H1 (cell line): Measurements from ENCODE around the gene PIAS4. TPM values are rescaled to one million over a fixed set of nuclear protein-coding genes. Genes with fewer than 3 reads are reported as not detected.

Source experiments
- CTCF ChIA-PET: fragments of 300-600 bp; sonication (Branson Sonifier 250); formaldehyde crosslinking; loops from one replicate; lab custom pipeline; 2021; ENCODE audit not compliant: partially characterized antibody; lab: Charles Lee
- POLR2A ChIA-PET: fragments of 300-600 bp; sonication (Branson Sonifier 250); formaldehyde crosslinking; loops from one replicate; lab custom pipeline; 2021; ENCODE audit warnings: inconsistent platforms; ENCODE audit not compliant: partially characterized antibody; lab: Charles Lee
- DNase-seq, 2 experiments: peaks; one replicate each; pipeline versions ENCODE4 v3.0.0 to v3.0.0-alpha.2; 2010 to 2022; ENCODE audit warnings: low spot score in 2 of 2, low read depth in 1 of 2, mixed read lengths in 1 of 2
- FAIRE-seq: peaks from 2 replicates; lab custom pipeline; 2011; peaks lifted over from hg19 to GRCh38; lab: Jason Lieb, UNC
- H2AFZ ChIP-seq: 2 replicates; pipeline ENCODE4 v1.8.1; 2012; ENCODE audit warnings: low read length, inconsistent platforms
- H2AK5ac ChIP-seq: 2 replicates; pipeline ENCODE4 v1.6.1; 2013; ENCODE audit warnings: low read depth, low read length
- H2BK120ac ChIP-seq: replicated peaks from 2 replicates; pipeline ENCODE3; 2013; ENCODE audit warnings: low read depth, low read length, inconsistent platforms
- H2BK12ac ChIP-seq: 2 replicates; pipeline ENCODE4 v1.6.1; 2013; ENCODE audit warnings: low read depth, low read length
- H2BK15ac ChIP-seq: 2 replicates; pipeline ENCODE4 v1.6.1; 2013; ENCODE audit warnings: low read length
- H2BK20ac ChIP-seq: 2 replicates; pipeline ENCODE4 v1.6.1; 2013; ENCODE audit warnings: low read length
- H2BK5ac ChIP-seq: 2 replicates; pipeline ENCODE4 v1.6.1; 2013; ENCODE audit warnings: low read depth, low read length
- H3K14ac ChIP-seq: 2 replicates; pipeline ENCODE4 v1.6.1; 2013; ENCODE audit warnings: inconsistent platforms; ENCODE audit not compliant: insufficient read length
- H3K18ac ChIP-seq: 2 replicates; pipeline ENCODE4 v1.6.1; 2013; ENCODE audit warnings: low read length; ENCODE audit errors: extremely low read depth
- H3K23ac ChIP-seq: 2 replicates; pipeline ENCODE4 v1.6.1; 2013; ENCODE audit warnings: inconsistent platforms; ENCODE audit not compliant: insufficient read length
- H3K23me2 ChIP-seq: 2 replicates; pipeline ENCODE4 v1.6.1; 2013; ENCODE audit warnings: low read depth, low read length
- H3K27ac ChIP-seq: 2 replicates; pipeline ENCODE4 v1.6.1; 2011; ENCODE audit warnings: low read depth, low read length, inconsistent platforms
- H3K27me3 ChIP-seq, 4 experiments: replicated peaks in 1 of 4; 1 replicate in 1 of 4; 2 replicates in 3 of 4; pipeline versions ENCODE4 v1.6.1 to v1.8.1; 2011 to 2013; ENCODE audit warnings: low read length in 3 of 4, mild to moderate bottlenecking in 3 of 4, inconsistent platforms in 2 of 4, mixed read lengths in 2 of 4, moderate library complexity in 1 of 4; ENCODE audit not compliant: control insufficient read depth in 3 of 4, insufficient read depth in 3 of 4; ENCODE audit errors: extremely low read depth in 1 of 4
- H3K36me3 ChIP-seq, 4 experiments: 2 replicates each; pipeline versions ENCODE4 v1.6.1 to v1.8.1; 2011 to 2013; ENCODE audit warnings: mild to moderate bottlenecking in 4 of 4, low read length in 3 of 4, moderate library complexity in 2 of 4, control low read depth in 1 of 4, inconsistent platforms in 1 of 4; ENCODE audit not compliant: insufficient read depth in 4 of 4, control insufficient read depth in 2 of 4
- H3K4ac ChIP-seq: replicated peaks from 2 replicates; pipeline ENCODE3; 2013; ENCODE audit warnings: low read length, low read depth, mixed read lengths, inconsistent platforms; ENCODE audit not compliant: insufficient read length
- H3K4me1 ChIP-seq, 4 experiments: replicated peaks in 1 of 4; 1 replicate in 1 of 4; 2 replicates in 3 of 4; pipeline versions ENCODE4 v1.6.1 to v1.8.1; 2011 to 2013; ENCODE audit warnings: low read length in 3 of 4, inconsistent platforms in 2 of 4, mixed read lengths in 1 of 4; ENCODE audit not compliant: insufficient read depth in 4 of 4, control insufficient read depth in 3 of 4
- H3K4me2 ChIP-seq, 2 experiments: 2 replicates each; pipeline versions ENCODE4 v1.6.1 to v1.8.1; 2011 to 2013; ENCODE audit warnings: low read depth in 2 of 2, low read length in 2 of 2, control low read depth in 1 of 2, inconsistent platforms in 1 of 2, mild to moderate bottlenecking in 1 of 2; ENCODE audit not compliant: insufficient read depth in 1 of 2
- H3K4me3 ChIP-seq, 4 experiments: fragments of 200-600, 300-600 bp in 1 of 4; sonication (generic), shearing (Covaris generic), sonication (Bioruptor Twin) in 1 of 4; 2 replicates each; pipeline versions ENCODE4 v1.5.1 to v1.8.1; 2011 to 2016; ENCODE audit warnings: low read length in 4 of 4, low read depth in 3 of 4, control low read depth in 2 of 4, inconsistent platforms in 2 of 4, mild to moderate bottlenecking in 2 of 4, mixed read lengths in 1 of 4, moderate library complexity in 1 of 4; ENCODE audit not compliant: insufficient read depth in 2 of 4; ENCODE audit errors: extremely low read depth in 1 of 4
- H3K56ac ChIP-seq: replicated peaks from 2 replicates; pipeline ENCODE3; 2013; ENCODE audit warnings: low read depth, mild to moderate bottlenecking, mixed read lengths, low read length, inconsistent platforms; ENCODE audit not compliant: insufficient read length
- H3K79me1 ChIP-seq: 2 replicates; pipeline ENCODE4 v1.6.1; 2013; ENCODE audit warnings: low read depth, low read length, control low read depth
- H3K79me2 ChIP-seq, 2 experiments: 2 replicates each; pipeline versions ENCODE4 v1.6.1 to v1.8.1; 2012 to 2013; ENCODE audit warnings: low read length in 2 of 2, mild to moderate bottlenecking in 2 of 2, inconsistent platforms in 1 of 2; ENCODE audit not compliant: insufficient read depth in 2 of 2, control insufficient read depth in 1 of 2
- H3K9ac ChIP-seq, 4 experiments: replicated peaks in 1 of 4; 1 replicate in 1 of 4; 2 replicates in 3 of 4; pipeline versions ENCODE4 v1.6.1 to v1.8.1; 2011 to 2013; ENCODE audit warnings: low read depth in 3 of 4, low read length in 3 of 4, control low read depth in 2 of 4, mild to moderate bottlenecking in 2 of 4, moderate library complexity in 2 of 4, inconsistent platforms in 1 of 4; ENCODE audit errors: extremely low read depth in 1 of 4
- H3K9me3 ChIP-seq, 2 experiments: 2 replicates each; pipeline versions ENCODE4 v1.6.1 to v1.8.1; 2012 to 2013; ENCODE audit warnings: mild to moderate bottlenecking in 2 of 2, moderate library complexity in 2 of 2, control low read depth in 1 of 2, inconsistent platforms in 1 of 2, low read depth in 1 of 2, low read length in 1 of 2, mixed read lengths in 1 of 2; ENCODE audit not compliant: insufficient read depth in 2 of 2
- H4K20me1 ChIP-seq, 2 experiments: replicated peaks in 1 of 2; 2 replicates each; pipeline versions ENCODE3 to v1.8.1; 2011 to 2013; ENCODE audit warnings: inconsistent platforms in 2 of 2, low read length in 2 of 2, mild to moderate bottlenecking in 1 of 2; ENCODE audit not compliant: insufficient read depth in 2 of 2, control insufficient read depth in 1 of 2
- H4K5ac ChIP-seq: 2 replicates; pipeline ENCODE4 v1.6.1; 2013; ENCODE audit warnings: low read length, low read depth, mixed read lengths, inconsistent platforms; ENCODE audit not compliant: insufficient read length
- H4K8ac ChIP-seq: 2 replicates; pipeline ENCODE4 v1.8.0; 2013; ENCODE audit warnings: mild to moderate bottlenecking, moderate library complexity, low read length, inconsistent platforms; ENCODE audit not compliant: insufficient read depth; ENCODE audit errors: extremely low read depth
- H4K91ac ChIP-seq: replicated peaks from 2 replicates; pipeline ENCODE3; 2013; ENCODE audit warnings: low read length, mixed read lengths, inconsistent platforms; ENCODE audit not compliant: insufficient read length
- CHD2 ChIP-seq: IDR thresholded peaks from 2 replicates; pipeline ENCODE4 v1.6.1; 2012; ENCODE audit warnings: low read length, improper control_type of control experiment
- POLR2A ChIP-seq, 2 experiments: IDR thresholded peaks; 1 replicate in 1 of 2; 2 replicates in 1 of 2; pipeline ENCODE4 v1.6.1; 2011; ENCODE audit warnings: low read depth in 2 of 2, low read length in 2 of 2, mild to moderate bottlenecking in 2 of 2; ENCODE audit errors: control extremely low read depth in 1 of 2
- WGBS, 2 experiments: shearing (Covaris generic) in 1 of 2; methylation state at CpG; one replicate each; pipeline versions ENCODE4 v1.1.6 to v1.1.7; 2013 to 2015; ENCODE audit warnings: low lambda C conversion rate in 2 of 2, mixed read lengths in 2 of 2, inconsistent platforms in 1 of 2, low coverage in 1 of 2, missing lambda C conversion rate in 1 of 2; ENCODE audit not compliant: insufficient replicate concordance in 2 of 2, insufficient coverage in 1 of 2, insufficient read length in 1 of 2; ENCODE audit errors: extremely low coverage in 1 of 2, missing lambda C conversion rate in 1 of 2; 5-methylcytosine and 5-hydroxymethylcytosine counted together
- polyA plus RNA-seq, 7 experiments: library from polyadenylated mRNA; depleted of rRNA in 3 of 7; stranded (reverse) in 5 of 7; unstranded in 2 of 7; fragments of >200 nt in 5 of 7; fragments of 200-250 nt in 2 of 7; gene quantifications; 1 replicate in 5 of 7; 2 replicates in 1 of 7; 4 replicates in 1 of 7; pipeline versions ENCODE4 v1.2.1 to v1.2.3, GENCODE V29; 2011 to 2013; ENCODE audit warnings: missing spikeins in 2 of 7, mixed read lengths in 2 of 7
- total RNA-seq: library from RNA; stranded (reverse); fragmentation: NEBNext Ultra II Directional; extraction: Animal tissue kit (Norgen Biotek cat#: 25700); gene quantifications from 2 replicates; pipeline ENCODE4 v1.2.1, GENCODE V29; 2021

Gene PIAS4
- total and polyA plus RNA-seq, 2 of the 8 experiments (the other 6 are each of a cell fraction or from before 2014, with no cell fraction given), result 30.2 to 51.4 TPM

GRCh38 chr19:3984584-3984907, 23.0 kb upstream of the PIAS4 start:
- Histone ChIP-seq H2BK20ac (no peak overlapping the region), H3K23ac (no peak overlapping the region), H3K14ac (peak overlapping the region; percentile 99), H4K20me1 (peaks cover 53 to 54% of the 10 kb centered on the region in 2 experiments), H3K23me2 (peaks cover 8% of the 10 kb centered on the region), H4K8ac (peak overlapping the region; percentile 99; the same call in 1 of the 2 replicates), H2AK5ac (peak overlapping the region; percentile 82; the same call in 1 of the 2 replicates), H2BK15ac (no peak overlapping the region), H3K79me2 (peaks cover 19 to 58% of the 10 kb centered on the region in 2 experiments), H3K4me3 (peak overlapping the region; percentile 79 to 99 (median 98)), H3K36me3 (peaks cover 45 to 51% (median 47%) of the 10 kb centered on the region in 4 experiments), H3K9me3 (no peaks in the 10 kb centered on the region), H3K79me1 (peaks cover 16% of the 10 kb centered on the region), H2AFZ (no peak overlapping the region), H3K4ac (peak overlapping the region; percentile 27), H2BK12ac (no peak overlapping the region; the same call in 1 of the 2 replicates), H4K5ac (no peak overlapping the region), H2BK120ac (no peak overlapping the region), H3K27ac (peak overlapping the region; percentile 84), H2BK5ac (peak overlapping the region; percentile 95), H3K18ac (peak overlapping the region; percentile 85), H3K4me1 (peaks cover 2 to 16% (median 10%) of the 10 kb centered on the region in 4 experiments), H4K91ac (peak overlapping the region; percentile 86), H3K56ac (peak overlapping the region; percentile 95), H3K27me3 (no peaks in the 10 kb centered on the region), H3K4me2 (peak overlapping the region; percentile 95 to 97), H3K9ac (peak overlapping the region; percentile 95 to 99 (median 98))
- FAIRE-seq, result no peak
- 3% methylated on average over 10 of the region's 10 CpGs; no CpG with 5 or more reads in 1 of the 2 experiments for WGBS, 2 experiments
- no peak for DNase-seq
- ChIA-PET CTCF (no interaction called here), POLR2A (interaction anchor here (1.0 to 12.0 kb wide), 47 partner anchors 9 to 411 kb away, joined by 3 to 870 read pairs (median 6); partner anchors contain the start of genes ATCAY, DAPK3, MRPL54 and NMRK2)
- TF ChIP-seq CHD2 (no peak), POLR2A (IDR thresholded peaks at IDR 0.05; ENCODE audit: control extremely low read depth in 1 of 2, low read depth in 2 of 2, low read length in 2 of 2) (peak in 1 of 2 experiments; percentile 48; a peak in 2 of 3 replicates)
